ENCODE measurements around the gene OR14I1.

Gene OR14I1

GRCh38 chr1:248737457-248737856, 34.9 kb upstream of the OR14I1 start:
- H3K27ac ChIP-seq = no peak overlapping the region
- no peak for TF ChIP-seq ZFX (IDR thresholded peaks at IDR 0.05; ENCODE audit: borderline replicate concordance)
- TF ChIP-seq, protein P1, sequence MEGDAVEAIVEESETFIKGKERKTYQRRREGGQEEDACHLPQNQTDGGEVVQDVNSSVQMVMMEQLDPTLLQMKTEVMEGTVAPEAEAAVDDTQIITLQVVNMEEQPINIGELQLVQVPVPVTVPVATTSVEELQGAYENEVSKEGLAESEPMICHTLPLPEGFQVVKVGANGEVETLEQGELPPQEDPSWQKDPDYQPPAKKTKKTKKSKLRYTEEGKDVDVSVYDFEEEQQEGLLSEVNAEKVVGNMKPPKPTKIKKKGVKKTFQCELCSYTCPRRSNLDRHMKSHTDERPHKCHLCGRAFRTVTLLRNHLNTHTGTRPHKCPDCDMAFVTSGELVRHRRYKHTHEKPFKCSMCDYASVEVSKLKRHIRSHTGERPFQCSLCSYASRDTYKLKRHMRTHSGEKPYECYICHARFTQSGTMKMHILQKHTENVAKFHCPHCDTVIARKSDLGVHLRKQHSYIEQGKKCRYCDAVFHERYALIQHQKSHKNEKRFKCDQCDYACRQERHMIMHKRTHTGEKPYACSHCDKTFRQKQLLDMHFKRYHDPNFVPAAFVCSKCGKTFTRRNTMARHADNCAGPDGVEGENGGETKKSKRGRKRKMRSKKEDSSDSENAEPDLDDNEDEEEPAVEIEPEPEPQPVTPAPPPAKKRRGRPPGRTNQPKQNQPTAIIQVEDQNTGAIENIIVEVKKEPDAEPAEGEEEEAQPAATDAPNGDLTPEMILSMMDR (IDR thresholded peaks at IDR 0.05) = no peak

- H3K27ac ChIP-seq = no peak overlapping the region
- TF ChIP-seq, protein P1 (IDR thresholded peaks at IDR 0.05) = no peak
- TF ChIP-seq ZFX (IDR thresholded peaks at IDR 0.05; ENCODE audit: borderline replicate concordance) = no peak
Measured at GRCh38 chr1:248736977-248737376, 34.4 kb upstream of the OR14I1 start.

GRCh38 chr1:248733566-248733965, 31.0 kb upstream of the OR14I1 start:
- H3K27ac ChIP-seq = no peak overlapping the region
- TF ChIP-seq, protein P1 (IDR thresholded peaks at IDR 0.05) = no peak
- no peak for TF ChIP-seq ZFX (IDR thresholded peaks at IDR 0.05; ENCODE audit: borderline replicate concordance)

GRCh38 chr1:248730507-248731335, 28.2 kb upstream of the OR14I1 start:
- TF ChIP-seq, protein P1 (IDR thresholded peaks at IDR 0.05) = no peak
- TF ChIP-seq ZFX (IDR thresholded peaks at IDR 0.05; ENCODE audit: borderline replicate concordance) = no peak

DNA sequence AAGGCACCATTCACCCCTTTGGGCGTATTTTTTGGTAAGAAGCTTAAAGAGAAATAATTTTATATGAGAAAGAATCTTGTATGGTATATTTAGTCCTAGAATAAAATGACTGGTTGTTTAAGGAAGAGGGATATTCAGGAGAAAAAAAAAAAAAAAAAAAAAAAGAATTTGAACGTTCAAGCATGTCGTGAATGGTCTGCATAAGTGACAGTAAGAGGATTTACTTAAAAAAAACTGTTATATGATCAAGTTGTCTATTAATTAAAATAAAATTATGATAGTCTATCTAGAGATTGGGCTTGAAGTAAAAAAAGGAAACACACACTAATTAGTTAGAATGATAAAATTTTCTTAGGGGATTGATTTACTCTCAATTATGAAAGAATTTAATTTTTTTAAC, 11.7 kb upstream of the OR14I1 start:
- TF ChIP-seq, protein P1 (IDR thresholded peaks at IDR 0.05) = no peak
- TF ChIP-seq ZFX (IDR thresholded peaks at IDR 0.05; ENCODE audit: borderline replicate concordance) = no peak
- H3K27ac ChIP-seq = no peak overlapping the region

More at GRCh38 chr1:248730507-248731335, 28.2 kb upstream of the OR14I1 start:
- no peak overlapping the region for H3K27ac ChIP-seq

- no peak overlapping the region for H3K27ac ChIP-seq
- TF ChIP-seq ZFX (IDR thresholded peaks at IDR 0.05; ENCODE audit: borderline replicate concordance) = no peak
- TF ChIP-seq, protein P1 (IDR thresholded peaks at IDR 0.05) = no peak
Measured at GRCh38 chr1:248710305-248710900, 7.8 kb upstream of the OR14I1 start.

DNA sequence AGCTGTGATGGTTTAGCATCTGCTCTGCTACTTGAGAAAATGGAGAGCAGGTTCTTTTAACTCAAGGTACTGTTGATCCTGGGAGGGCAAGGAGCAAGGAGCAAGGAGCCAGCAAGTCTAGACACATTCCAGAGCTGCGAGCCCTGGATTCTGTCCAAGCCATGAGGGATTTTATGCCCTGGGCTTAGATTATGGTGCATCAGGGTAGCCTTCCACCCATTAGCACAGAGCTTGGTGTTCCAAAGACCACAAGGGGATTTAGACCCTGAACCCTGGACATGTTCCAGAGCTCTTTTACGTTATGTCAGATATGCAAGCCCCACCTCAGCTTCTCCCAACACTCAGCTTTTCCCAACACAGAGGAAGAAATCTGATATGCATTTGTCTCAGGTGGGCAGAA, 2.0 kb upstream of the OR14I1 start:
- TF ChIP-seq, protein P1 (IDR thresholded peaks at IDR 0.05) = no peak
- TF ChIP-seq ZFX (IDR thresholded peaks at IDR 0.05; ENCODE audit: borderline replicate concordance) = no peak
- H3K27ac ChIP-seq = no peak overlapping the region

All from 22Rv1 (cell line).